ENCODE measurements around the gene TSHZ2.

TSHZ2 gene

DNA sequence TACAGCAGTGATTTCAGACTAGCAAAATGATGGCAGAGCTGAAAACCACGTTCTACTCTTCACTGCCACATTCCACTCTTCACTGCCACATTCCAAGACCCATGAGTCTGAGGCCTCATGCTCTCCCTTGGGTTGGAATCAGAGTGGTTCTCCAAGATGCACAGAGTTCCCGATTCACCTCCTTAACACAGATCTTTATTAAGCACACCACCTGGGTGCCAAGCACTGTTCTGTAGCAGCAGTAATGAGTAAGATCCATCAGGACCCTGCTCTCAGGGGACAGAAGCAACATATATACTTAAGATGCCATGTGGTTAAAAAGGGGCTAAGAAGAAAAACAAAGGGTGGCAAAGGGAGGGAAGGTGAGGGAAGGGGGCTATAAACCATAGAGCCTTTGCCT is 26.9 kb downstream of the TSHZ2 start:
- no peaks in the 10 kb centered on the region for H3K36me3 Mint-ChIP-seq
- no peak for DNase-seq (ENCODE audit: low spot score in 2 of 2)
- H3K4me3 Mint-ChIP-seq: no peak overlapping the region
- no peaks in the 10 kb centered on the region for H3K9me3 Mint-ChIP-seq
- ATAC-seq: no peak
- H3K27ac Mint-ChIP-seq: no peak overlapping the region
- H3K4me1 Mint-ChIP-seq: peaks cover 10% of the 10 kb centered on the region

DNA sequence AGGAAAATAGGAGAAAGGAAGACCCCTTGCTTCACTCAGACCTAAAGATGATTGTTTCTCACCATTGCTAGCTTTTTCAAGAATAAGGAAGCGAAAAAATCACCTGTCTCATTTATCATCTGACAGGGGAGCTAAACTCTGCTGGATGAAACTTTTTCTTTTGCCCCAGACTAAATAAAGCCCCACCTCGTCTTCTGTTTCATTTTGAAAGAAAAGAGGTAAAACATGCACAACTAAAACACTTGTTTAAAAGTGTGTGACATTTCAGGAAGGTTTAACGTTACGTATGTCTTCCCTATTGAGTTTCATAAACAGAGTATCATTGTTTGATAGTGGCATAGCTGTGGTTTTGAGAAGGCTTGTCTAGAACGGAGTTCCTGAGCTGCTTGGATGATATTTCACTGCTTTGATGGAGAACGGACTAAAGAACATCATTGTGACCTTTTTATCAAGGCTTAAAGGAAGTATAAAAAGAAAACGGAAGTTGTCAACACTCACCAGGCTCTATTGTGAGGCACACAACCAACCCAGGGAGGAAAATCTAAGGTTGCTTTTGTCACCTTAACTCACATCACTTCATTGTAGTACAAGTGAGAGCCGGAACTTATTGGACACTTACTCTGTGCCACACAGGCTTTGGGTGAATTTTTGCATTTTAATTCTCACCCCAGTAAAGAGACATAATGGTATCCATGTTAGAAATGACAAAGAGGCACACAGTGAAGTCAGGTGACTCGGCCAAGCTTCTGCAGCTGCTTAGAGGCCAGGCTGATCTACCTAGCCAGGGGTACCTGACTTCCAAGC is 29.5 kb downstream of the TSHZ2 start:
- ATAC-seq (no peak), DNase-seq (ENCODE audit: low spot score in 2 of 2) (no peak)
- H3K9me3 Mint-ChIP-seq: no peaks in the 10 kb centered on the region
- peak overlapping the region; percentile 12 for H3K4me3 Mint-ChIP-seq
- peak overlapping the region; percentile 26 for H3K27ac Mint-ChIP-seq
- no peaks in the 10 kb centered on the region for H3K36me3 Mint-ChIP-seq
- peaks cover 10% of the 10 kb centered on the region for H3K4me1 Mint-ChIP-seq

GRCh38 chr20:53002786-53003185 is 30.6 kb downstream of the TSHZ2 start:
- Mint-ChIP-seq H3K27ac (no peak overlapping the region), H3K36me3 (no peaks in the 10 kb centered on the region), H3K4me1 (peaks cover 10% of the 10 kb centered on the region), H3K4me3 (no peak overlapping the region), H3K9me3 (no peaks in the 10 kb centered on the region)
- DNase-seq (ENCODE audit: low spot score in 2 of 2) (no peak), ATAC-seq (no peak)

DNA sequence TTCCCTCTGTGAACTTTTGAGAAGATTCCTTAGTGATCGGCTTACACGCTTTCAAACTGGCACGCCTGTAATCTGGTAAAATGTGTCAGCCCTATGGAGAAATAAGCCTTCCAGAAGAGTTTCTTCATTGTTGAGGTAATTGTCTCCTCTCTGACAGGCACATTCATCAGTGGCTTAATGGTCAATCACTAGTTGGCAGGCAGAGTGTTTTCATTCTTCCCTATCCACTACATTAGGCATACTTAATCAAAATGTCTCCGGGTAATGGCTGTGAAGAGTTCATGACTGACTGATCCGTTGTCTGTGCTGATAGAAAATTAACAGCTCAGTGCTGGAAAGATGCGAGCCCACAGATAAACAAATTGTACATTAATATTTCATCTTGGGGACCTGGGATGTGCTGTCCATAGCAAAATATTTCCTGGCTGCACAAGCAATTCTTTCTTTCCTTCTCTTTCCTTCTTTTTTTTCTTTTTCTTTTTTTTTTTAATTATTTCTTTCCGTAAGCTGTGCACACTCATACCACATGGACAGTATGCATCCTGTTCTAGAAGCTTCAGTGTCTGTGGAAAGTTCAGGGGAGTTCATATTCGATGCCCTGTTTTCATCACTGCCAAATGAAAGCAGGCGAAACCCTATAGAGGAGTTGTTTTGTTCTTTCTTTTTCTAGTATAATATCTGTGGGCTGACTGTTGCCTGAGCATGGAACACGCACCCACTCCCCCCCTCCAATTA is 31.4 kb downstream of the TSHZ2 start:
- Mint-ChIP-seq H3K36me3 (no peaks in the 10 kb centered on the region), H3K4me1 (peaks cover 10% of the 10 kb centered on the region), H3K27ac (no peak overlapping the region), H3K4me3 (no peak overlapping the region), H3K9me3 (no peaks in the 10 kb centered on the region)
- DNase-seq (ENCODE audit: low spot score in 2 of 2): no peak
- ATAC-seq: no peak

DNA sequence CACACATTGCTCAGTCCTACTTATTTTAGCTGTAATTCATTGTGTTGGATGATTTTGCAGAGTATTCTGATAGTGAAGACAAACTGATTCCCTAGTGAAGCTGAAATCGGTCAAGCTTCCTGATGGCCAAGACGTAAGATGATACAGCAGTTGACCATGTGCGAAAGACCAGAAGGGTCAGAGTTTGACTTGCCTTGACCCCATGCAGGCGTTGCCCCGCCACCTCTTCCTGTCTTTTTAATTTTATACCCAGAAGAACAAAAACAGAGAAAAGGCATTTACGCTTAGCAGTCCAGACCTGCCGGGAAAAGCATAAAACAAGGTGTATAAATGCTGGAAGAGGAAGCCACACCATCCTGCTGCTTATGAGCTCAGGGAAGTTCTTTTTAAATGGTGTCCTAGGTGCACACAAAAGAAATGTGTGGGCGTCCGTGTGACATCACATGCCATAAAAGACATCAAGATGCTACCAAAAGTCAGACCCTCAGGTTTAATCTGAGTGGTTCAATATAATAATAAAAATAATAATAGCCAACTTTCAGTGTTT is 32.2 kb downstream of the TSHZ2 start:
- no peaks in the 10 kb centered on the region for H3K9me3 Mint-ChIP-seq
- no peaks in the 10 kb centered on the region for H3K36me3 Mint-ChIP-seq
- H3K4me3 Mint-ChIP-seq: no peak overlapping the region
- peaks cover 10% of the 10 kb centered on the region for H3K4me1 Mint-ChIP-seq
- ATAC-seq (no peak), DNase-seq (ENCODE audit: low spot score in 2 of 2) (no peak)
- no peak overlapping the region for H3K27ac Mint-ChIP-seq

DNA sequence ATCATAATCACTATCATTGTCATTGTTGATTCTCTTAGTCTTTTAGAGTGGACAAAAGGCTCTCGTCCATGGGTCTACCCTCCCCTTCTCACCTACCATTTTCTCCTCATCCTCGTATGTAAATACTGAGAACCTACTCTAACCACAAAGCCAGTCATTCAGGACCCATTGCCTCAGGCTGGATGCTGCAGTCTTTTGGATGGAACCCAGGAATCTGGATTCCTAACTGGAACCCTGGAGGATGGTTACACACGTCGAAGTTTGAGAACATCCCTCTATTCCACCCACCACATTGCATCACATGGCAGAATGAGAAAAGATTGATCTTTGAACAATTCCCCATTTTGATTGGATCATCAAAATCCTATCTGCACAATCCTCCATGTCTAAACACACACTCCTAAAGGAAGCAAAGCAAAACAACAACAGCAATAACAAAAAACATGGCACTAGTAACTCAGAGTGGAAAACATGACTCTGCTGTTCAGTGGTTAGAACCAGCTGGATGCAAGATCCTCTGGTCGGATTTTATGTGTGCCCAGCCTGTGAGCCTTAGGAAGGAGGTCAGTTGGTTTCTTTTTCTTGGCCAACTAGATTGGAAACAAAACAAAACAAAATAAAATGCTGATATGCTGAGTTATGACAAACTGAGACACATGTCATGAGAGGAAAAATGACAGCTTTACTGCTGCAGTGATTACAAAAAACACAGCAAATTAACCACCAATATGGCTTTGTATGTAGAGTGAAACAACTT is 38.0 kb downstream of the TSHZ2 start:
- ATAC-seq (no peak), DNase-seq (ENCODE audit: low spot score in 2 of 2) (no peak)
- Mint-ChIP-seq H3K27ac (no peak overlapping the region), H3K36me3 (no peaks in the 10 kb centered on the region), H3K9me3 (peaks cover 8% of the 10 kb centered on the region), H3K4me3 (no peak overlapping the region), H3K4me1 (no peaks in the 10 kb centered on the region)

GRCh38 chr20:53011640-53012039 is 39.5 kb downstream of the TSHZ2 start:
- Mint-ChIP-seq H3K9me3 (peaks cover 8% of the 10 kb centered on the region), H3K36me3 (no peaks in the 10 kb centered on the region), H3K27ac (no peak overlapping the region), H3K4me3 (no peak overlapping the region), H3K4me1 (no peaks in the 10 kb centered on the region)
- DNase-seq (ENCODE audit: low spot score in 2 of 2) (no peak), ATAC-seq (no peak)

GRCh38 chr20:53013183-53013582 is 41.0 kb downstream of the TSHZ2 start:
- no peaks in the 10 kb centered on the region for H3K4me1 Mint-ChIP-seq
- H3K27ac Mint-ChIP-seq: no peak overlapping the region
- ATAC-seq (no peak), DNase-seq (ENCODE audit: low spot score in 2 of 2) (no peak)
- H3K36me3 Mint-ChIP-seq: no peaks in the 10 kb centered on the region
- H3K9me3 Mint-ChIP-seq: peaks cover 8% of the 10 kb centered on the region
- H3K4me3 Mint-ChIP-seq: no peak overlapping the region

DNA sequence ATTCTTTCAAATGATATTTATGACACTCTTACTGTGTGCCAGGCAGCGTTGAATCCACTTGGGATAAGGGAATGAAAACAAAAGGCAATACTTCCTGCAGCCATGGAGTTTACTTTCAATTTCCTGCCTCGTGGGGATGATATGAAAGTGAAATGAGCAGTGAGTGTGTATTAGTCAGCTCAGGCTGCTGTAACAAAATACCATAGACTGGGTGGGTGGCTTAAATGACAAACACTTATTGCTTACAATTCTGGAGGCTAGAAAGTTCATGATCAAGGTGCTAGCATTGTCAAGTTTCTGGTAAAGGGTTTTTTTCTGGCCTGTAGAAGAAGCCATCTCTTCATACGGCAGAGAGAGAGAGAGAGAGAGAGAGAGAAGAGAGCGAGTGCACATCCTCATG is 41.7 kb downstream of the TSHZ2 start:
- H3K4me1 Mint-ChIP-seq: no peaks in the 10 kb centered on the region
- no peak overlapping the region for H3K27ac Mint-ChIP-seq
- DNase-seq (ENCODE audit: low spot score in 2 of 2) (no peak), ATAC-seq (no peak)
- H3K4me3 Mint-ChIP-seq: no peak overlapping the region
- H3K36me3 Mint-ChIP-seq: no peaks in the 10 kb centered on the region
- peaks cover 8% of the 10 kb centered on the region for H3K9me3 Mint-ChIP-seq

DNA sequence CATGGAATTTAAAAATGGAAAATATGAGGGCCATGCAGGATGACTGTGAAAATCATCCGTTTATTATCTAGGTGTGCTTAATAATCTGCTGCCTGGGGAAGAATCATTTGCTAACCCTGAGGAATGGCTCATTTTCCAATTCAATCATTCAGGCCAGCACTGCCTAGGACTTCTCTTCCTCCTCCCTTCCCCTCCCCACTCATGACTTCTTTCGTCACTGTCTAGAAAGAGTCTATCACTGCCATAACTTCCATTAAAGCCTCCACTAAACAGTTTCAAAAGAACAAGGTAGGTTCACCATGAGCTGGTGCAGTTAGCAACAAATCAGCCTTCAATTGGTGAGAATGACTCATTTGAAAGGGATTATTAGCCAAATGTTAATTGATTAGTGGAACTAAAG is 43.9 kb downstream of the TSHZ2 start:
- H3K4me3 Mint-ChIP-seq: no peak overlapping the region
- no peaks in the 10 kb centered on the region for H3K36me3 Mint-ChIP-seq
- H3K27ac Mint-ChIP-seq: no peak overlapping the region
- DNase-seq (ENCODE audit: low spot score in 2 of 2) (no peak), ATAC-seq (no peak)
- no peaks in the 10 kb centered on the region for H3K4me1 Mint-ChIP-seq
- H3K9me3 Mint-ChIP-seq: peaks cover 8% of the 10 kb centered on the region

DNA sequence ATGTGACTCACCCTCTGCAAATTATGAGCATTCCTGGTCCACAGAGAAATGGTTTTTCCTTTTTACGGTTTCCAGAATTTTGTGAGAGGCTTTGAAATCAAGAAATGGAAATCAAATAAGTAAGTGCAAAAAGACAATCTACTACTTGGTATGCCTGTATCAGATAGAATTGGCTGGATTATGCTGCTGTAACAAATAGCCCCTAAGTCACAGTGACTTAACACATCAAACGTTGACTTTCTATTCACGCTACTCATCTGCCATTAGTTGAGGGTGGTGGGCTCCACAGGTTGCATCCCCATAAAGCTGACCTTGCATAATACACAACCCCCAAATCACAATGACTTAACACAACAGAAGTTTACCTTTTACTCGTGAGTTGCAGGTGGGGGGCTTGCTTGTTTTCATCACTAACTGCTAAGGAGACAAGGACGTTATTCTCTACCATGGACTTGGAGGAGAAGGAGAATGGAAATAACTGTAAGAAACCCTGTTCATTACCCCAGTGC is 44.4 kb downstream of the TSHZ2 start:
- H3K36me3 Mint-ChIP-seq: no peaks in the 10 kb centered on the region
- no peak for ATAC-seq
- H3K4me1 Mint-ChIP-seq: no peaks in the 10 kb centered on the region

DNA sequence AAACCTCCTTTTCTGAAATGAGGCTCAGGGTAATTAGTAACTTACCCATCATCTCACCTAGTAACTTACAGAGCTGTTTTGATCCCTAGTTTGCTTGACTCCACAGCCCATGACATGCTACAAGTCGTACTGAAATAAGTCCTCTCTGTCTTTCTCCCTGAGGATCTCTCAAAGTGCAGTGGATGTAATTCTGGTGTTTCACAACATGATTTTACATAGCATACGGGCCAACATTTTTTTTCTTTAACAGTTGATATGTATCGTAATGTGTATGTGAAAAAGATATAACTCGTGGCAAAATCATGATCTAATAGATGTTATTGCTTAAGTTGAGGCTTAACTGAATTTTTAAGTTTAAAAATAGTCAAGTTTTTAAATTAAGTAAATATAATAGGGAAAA is 45.0 kb downstream of the TSHZ2 start:
- Mint-ChIP-seq H3K4me1 (no peaks in the 10 kb centered on the region), H3K9me3 (peaks cover 8% of the 10 kb centered on the region), H3K4me3 (no peak overlapping the region), H3K36me3 (no peaks in the 10 kb centered on the region), H3K27ac (no peak overlapping the region)
- ATAC-seq (no peak), DNase-seq (ENCODE audit: low spot score in 2 of 2) (no peak)

More for the DNA sequence above, 44.4 kb downstream of the TSHZ2 start:
- H3K4me3 Mint-ChIP-seq: no peak overlapping the region
- peaks cover 8% of the 10 kb centered on the region for H3K9me3 Mint-ChIP-seq
- no peak overlapping the region for H3K27ac Mint-ChIP-seq
- no peak for DNase-seq (ENCODE audit: low spot score in 2 of 2)

GRCh38 chr20:53019464-53019863 is 47.3 kb downstream of the TSHZ2 start:
- no peak overlapping the region for H3K27ac Mint-ChIP-seq

GRCh38 chr20:53020376-53020775 is 48.2 kb downstream of the TSHZ2 start:
- H3K9me3 Mint-ChIP-seq: no peaks in the 10 kb centered on the region
- DNase-seq (ENCODE audit: low spot score in 2 of 2) (no peak), ATAC-seq (no peak)
- no peaks in the 10 kb centered on the region for H3K36me3 Mint-ChIP-seq
- H3K4me1 Mint-ChIP-seq: no peaks in the 10 kb centered on the region
- no peak overlapping the region for H3K27ac Mint-ChIP-seq
- no peak overlapping the region for H3K4me3 Mint-ChIP-seq

More at GRCh38 chr20:53019464-53019863, 47.3 kb downstream of the TSHZ2 start:
- Mint-ChIP-seq H3K9me3 (peaks cover 4% of the 10 kb centered on the region), H3K4me3 (no peak overlapping the region), H3K36me3 (no peaks in the 10 kb centered on the region), H3K4me1 (no peaks in the 10 kb centered on the region)
- no peak for DNase-seq (ENCODE audit: low spot score in 2 of 2)
- ATAC-seq: no peak

GRCh38 chr20:53020834-53021233 is 48.7 kb downstream of the TSHZ2 start:
- H3K9me3 Mint-ChIP-seq: no peaks in the 10 kb centered on the region
- no peaks in the 10 kb centered on the region for H3K4me1 Mint-ChIP-seq
- no peak for ATAC-seq
- H3K4me3 Mint-ChIP-seq: no peak overlapping the region
- H3K36me3 Mint-ChIP-seq: no peaks in the 10 kb centered on the region
- no peak overlapping the region for H3K27ac Mint-ChIP-seq
- no peak for DNase-seq (ENCODE audit: low spot score in 2 of 2)
